Gastrocnemius medialis (tissue), 4 donors: ENCODE measurements around the gene TMEM220.

Experiments
- CTCF ChIP-seq, 5 experiments: fragments of 450-650 bp in 3 of 5; fragments of 200-600 bp in 2 of 5; sonication (generic) in 2 of 5; IDR thresholded peaks in 4 of 5; conservative IDR thresholded peaks in 1 of 5; 1 replicate in 4 of 5; 2 replicates in 1 of 5; pipeline ENCODE4 v1.5.1; 2016 to 2019; ENCODE audit warnings: antibody characterized with exemption in 5 of 5, mild to moderate bottlenecking in 3 of 5, moderate library complexity in 3 of 5
- POLR2A ChIP-seq, 2 donors: fragments of 450-650 bp; IDR thresholded peaks; one replicate each; pipeline ENCODE4 v1.6.1; 2017; ENCODE audit warnings: antibody characterized with exemption in 2 of 2, mild to moderate bottlenecking in 2 of 2, moderate library complexity in 2 of 2

- TF ChIP-seq CTCF (IDR thresholded peaks at IDR 0.05 in 4 of 5, conservative IDR thresholded peaks at IDR 0.05 in 1 of 5), result no peak
- TF ChIP-seq POLR2A (IDR thresholded peaks at IDR 0.05), result no peak
These were observed 15.4 kb upstream of the TMEM220 start for GRCh38 chr17:10745231-10745630.
